Endodermal cell (in vitro differentiated cells): Measurements from ENCODE around the gene AZI2. TPM values are rescaled to one million over a fixed set of nuclear protein-coding genes. Genes with fewer than 3 reads are reported as not detected.

Experiments used
- DNase-seq: peaks from one replicate; pipeline ENCODE4 v3.0.0-alpha.2; 2017
- H3K27ac ChIP-seq: 2 replicates; pipeline ENCODE4 v1.5.1; 2013; ENCODE audit warnings: mild to moderate bottlenecking, low read depth, low read length, moderate library complexity
- H3K27me3 ChIP-seq: 2 replicates; pipeline ENCODE4 v1.6.1; 2013; ENCODE audit warnings: mild to moderate bottlenecking, low read length, moderate library complexity; ENCODE audit not compliant: insufficient read depth, control insufficient read depth, poor library complexity, severe bottlenecking
- H3K36me3 ChIP-seq: 2 replicates; pipeline ENCODE4 v1.7.0; 2013; ENCODE audit warnings: mild to moderate bottlenecking, low read length, moderate library complexity; ENCODE audit not compliant: control insufficient read depth, insufficient read depth
- H3K4me1 ChIP-seq: one replicate; pipeline ENCODE4 v1.7.0; 2013; ENCODE audit warnings: low read length; ENCODE audit not compliant: control insufficient read depth, insufficient read depth
- H3K4me3 ChIP-seq: 2 replicates; pipeline ENCODE4 v1.5.1; 2013; ENCODE audit warnings: mild to moderate bottlenecking, low read length, moderate library complexity
- H3K9ac ChIP-seq: 2 replicates; pipeline ENCODE4 v1.6.1; 2013; ENCODE audit warnings: mild to moderate bottlenecking, low read length, moderate library complexity; ENCODE audit not compliant: poor library complexity, severe bottlenecking; ENCODE audit errors: extremely low read depth
- H3K9me3 ChIP-seq: 2 replicates; pipeline ENCODE4 v1.6.1; 2013; ENCODE audit warnings: mild to moderate bottlenecking, low read length, moderate library complexity; ENCODE audit not compliant: control insufficient read depth
- H3K27ac Mint-ChIP-seq: 2 replicates; pipeline ENCODE4 v1.8.0; 2020; ENCODE audit warnings: mixed read lengths
- H3K27me3 Mint-ChIP-seq: 2 replicates; pipeline ENCODE4 v1.8.0; 2021; ENCODE audit warnings: mild to moderate bottlenecking, mixed read lengths; ENCODE audit not compliant: insufficient read depth
- H3K36me3 Mint-ChIP-seq: 2 replicates; pipeline ENCODE4 v1.8.0; 2020; ENCODE audit warnings: low read depth, mixed read lengths
- H3K4me1 Mint-ChIP-seq: 2 replicates; pipeline ENCODE4 v1.8.0; 2020; ENCODE audit warnings: mixed read lengths
- H3K4me3 Mint-ChIP-seq: 2 replicates; pipeline ENCODE4 v1.8.0; 2020; ENCODE audit warnings: mild to moderate bottlenecking, moderate library complexity, mixed read lengths
- H3K9me3 Mint-ChIP-seq: 2 replicates; pipeline ENCODE4 v1.8.0; 2020; ENCODE audit warnings: mild to moderate bottlenecking, mixed read lengths
- WGBS, 2 experiments: methylation state at CpG; one replicate each; pipeline versions ENCODE4 v1.1.5 to v1.1.7; 2013; ENCODE audit warnings: missing lambda C conversion rate in 2 of 2, mixed read lengths in 1 of 2; ENCODE audit not compliant: insufficient coverage in 1 of 2, insufficient read length in 1 of 2; 5-methylcytosine and 5-hydroxymethylcytosine counted together
- total RNA-seq, 2 donors: library from RNA; stranded (reverse); fragmentation: NEBNext Ultra II Directional in 1 of 2; extraction: Animal tissue kit (Norgen Biotek cat#: 25700) in 1 of 2; gene quantifications; 2 replicates in 1 of 2; 3 replicates in 1 of 2; pipeline ENCODE4 v1.2.1, GENCODE V29; 2021
- TF ChIP-seq, protein P1 (sequence below): fragments of 200-600 bp; sonication (generic); conservative IDR thresholded peaks from 2 replicates; pipeline ENCODE4 v1.5.0; 2021; ENCODE audit warnings: antibody characterized with exemption, mild to moderate bottlenecking

AZI2 gene
- total RNA-seq, 2 donors from 2014 or later, result 51.9 to 54.9 TPM

DNA sequence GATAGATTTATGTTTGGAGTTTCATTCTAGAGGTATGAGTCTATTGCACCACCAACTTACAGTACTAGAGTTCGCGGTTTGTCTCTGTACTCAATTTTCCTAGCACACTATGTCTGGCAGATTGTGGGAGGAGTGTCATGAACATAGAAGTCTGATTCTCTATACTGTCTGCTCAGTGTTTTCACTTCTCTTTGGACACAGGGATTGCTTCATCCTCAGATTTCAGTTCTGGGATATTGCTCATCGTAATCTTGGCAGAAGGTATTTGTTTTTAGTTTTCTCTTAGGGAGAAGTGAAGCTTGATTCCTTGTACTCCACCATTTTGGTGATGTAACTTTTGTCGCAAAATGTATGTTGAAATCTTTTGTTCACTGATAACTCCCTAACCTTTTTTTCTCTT, 27.8 kb upstream of the AZI2 start:
- Histone ChIP-seq H3K4me1 (no peaks in the 10 kb centered on the region), H3K9me3 (no peaks in the 10 kb centered on the region), H3K9ac (no peak overlapping the region), H3K27me3 (no peaks in the 10 kb centered on the region), H3K27ac (no peak overlapping the region), H3K36me3 (no peaks in the 10 kb centered on the region), H3K4me3 (no peak overlapping the region)
- no peak for DNase-seq
- H3K9me3 Mint-ChIP-seq, result peaks cover 8% of the 10 kb centered on the region
- no peak overlapping the region for H3K4me3 Mint-ChIP-seq
- no peaks in the 10 kb centered on the region for H3K27me3 Mint-ChIP-seq
- TF ChIP-seq, protein P1, sequence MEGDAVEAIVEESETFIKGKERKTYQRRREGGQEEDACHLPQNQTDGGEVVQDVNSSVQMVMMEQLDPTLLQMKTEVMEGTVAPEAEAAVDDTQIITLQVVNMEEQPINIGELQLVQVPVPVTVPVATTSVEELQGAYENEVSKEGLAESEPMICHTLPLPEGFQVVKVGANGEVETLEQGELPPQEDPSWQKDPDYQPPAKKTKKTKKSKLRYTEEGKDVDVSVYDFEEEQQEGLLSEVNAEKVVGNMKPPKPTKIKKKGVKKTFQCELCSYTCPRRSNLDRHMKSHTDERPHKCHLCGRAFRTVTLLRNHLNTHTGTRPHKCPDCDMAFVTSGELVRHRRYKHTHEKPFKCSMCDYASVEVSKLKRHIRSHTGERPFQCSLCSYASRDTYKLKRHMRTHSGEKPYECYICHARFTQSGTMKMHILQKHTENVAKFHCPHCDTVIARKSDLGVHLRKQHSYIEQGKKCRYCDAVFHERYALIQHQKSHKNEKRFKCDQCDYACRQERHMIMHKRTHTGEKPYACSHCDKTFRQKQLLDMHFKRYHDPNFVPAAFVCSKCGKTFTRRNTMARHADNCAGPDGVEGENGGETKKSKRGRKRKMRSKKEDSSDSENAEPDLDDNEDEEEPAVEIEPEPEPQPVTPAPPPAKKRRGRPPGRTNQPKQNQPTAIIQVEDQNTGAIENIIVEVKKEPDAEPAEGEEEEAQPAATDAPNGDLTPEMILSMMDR, result no peak
- no peaks in the 10 kb centered on the region for H3K36me3 Mint-ChIP-seq
- H3K4me1 Mint-ChIP-seq, result no peaks in the 10 kb centered on the region
- 80 to 97% methylated on average over 1 to 4 of the region's 4 CpGs for WGBS, 2 experiments
- no peak overlapping the region for H3K27ac Mint-ChIP-seq

DNA sequence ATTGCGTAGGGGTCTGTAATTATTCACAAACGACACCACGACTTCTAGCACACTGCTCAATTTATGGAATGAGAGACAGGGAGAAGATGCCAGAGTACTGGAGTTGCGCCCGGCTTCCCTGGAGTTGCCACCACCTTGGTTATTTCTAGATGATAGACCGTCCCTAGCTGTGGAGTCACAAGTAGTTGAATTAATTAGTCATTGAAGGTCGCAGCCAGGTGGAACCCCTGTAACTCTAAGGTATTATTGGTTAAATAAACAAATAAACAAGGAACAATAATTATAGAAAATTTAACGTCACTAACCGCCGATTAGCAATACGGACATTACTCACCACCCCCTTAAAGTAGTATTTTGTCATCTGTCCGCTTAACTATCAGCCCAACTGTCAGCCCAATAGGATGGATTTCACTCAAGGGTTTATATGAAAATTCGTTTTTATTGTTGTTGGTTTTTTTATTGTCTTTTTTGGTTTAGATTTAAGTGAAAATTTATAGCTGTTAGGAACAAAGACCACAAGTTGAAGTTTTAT, 911 bp upstream of the AZI2 start:
- DNase-seq, result no peak
- H3K27me3 Mint-ChIP-seq, result no peaks in the 10 kb centered on the region
- peaks cover 14% of the 10 kb centered on the region for H3K9me3 Mint-ChIP-seq
- H3K4me3 ChIP-seq, result peak overlapping the region; percentile 89
- peaks cover 20% of the 10 kb centered on the region for H3K9me3 ChIP-seq
- H3K36me3 ChIP-seq, result peaks cover 14% of the 10 kb centered on the region
- peak overlapping the region; percentile 94 for H3K4me3 Mint-ChIP-seq
- H3K4me1 ChIP-seq, result peaks cover 6% of the 10 kb centered on the region
- 15 to 43% methylated on average over 4 to 13 of the region's 13 CpGs for WGBS, 2 experiments
- H3K27ac Mint-ChIP-seq, result peak overlapping the region; percentile 98
- H3K27ac ChIP-seq, result peak overlapping the region; percentile 97
- no peaks in the 10 kb centered on the region for H3K27me3 ChIP-seq
- peak overlapping the region; percentile 76 for H3K9ac ChIP-seq
- TF ChIP-seq, protein P1, result no peak
- H3K4me1 Mint-ChIP-seq, result peaks cover 27% of the 10 kb centered on the region
- H3K36me3 Mint-ChIP-seq, result peaks cover 20% of the 10 kb centered on the region

DNA sequence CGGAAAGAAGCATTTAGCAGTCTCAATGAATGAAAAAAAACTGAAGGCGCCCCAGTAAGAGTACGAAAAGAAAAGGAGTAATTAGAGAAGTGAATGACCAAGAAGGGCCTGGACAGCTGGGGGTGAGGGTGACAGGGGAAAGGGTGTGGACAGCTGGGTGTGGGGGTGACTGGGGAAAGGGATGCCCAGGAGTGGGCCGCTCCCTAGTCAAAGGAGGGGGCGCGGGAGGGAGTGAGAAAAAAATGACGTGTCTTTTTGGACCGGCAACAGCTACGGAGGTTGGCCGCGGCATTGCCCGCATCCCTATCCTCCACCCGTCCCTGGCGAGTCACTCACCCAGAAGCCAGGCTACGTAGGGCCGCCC, 377 bp downstream of the AZI2 start:
- Mint-ChIP-seq H3K4me3 (peak overlapping the region; percentile 94), H3K27me3 (no peaks in the 10 kb centered on the region), H3K4me1 (peaks cover 31% of the 10 kb centered on the region), H3K27ac (peak overlapping the region; percentile 98), H3K36me3 (peaks cover 10% of the 10 kb centered on the region), H3K9me3 (peaks cover 4% of the 10 kb centered on the region)
- H3K27me3 ChIP-seq, result no peaks in the 10 kb centered on the region
- peak overlapping the region; percentile 97 for H3K27ac ChIP-seq
- H3K4me3 ChIP-seq, result peak overlapping the region; percentile 89
- 0% methylated on average over 7 to 16 of the region's 16 CpGs for WGBS, 2 experiments
- H3K4me1 ChIP-seq, result peaks cover 6% of the 10 kb centered on the region
- peaks cover 7% of the 10 kb centered on the region for H3K36me3 ChIP-seq
- TF ChIP-seq, protein P1, result no peak
- no peak for DNase-seq
- peak overlapping the region; percentile 76 for H3K9ac ChIP-seq
- H3K9me3 ChIP-seq, result peaks cover 11% of the 10 kb centered on the region
